Measurements from ENCODE around the gene SEMA3B. TPM values are rescaled to one million over a fixed set of nuclear protein-coding genes. Genes with fewer than 3 reads are reported as not detected.
"Not testable (repeated sequence)": the region's sequence is repeated elsewhere in the genome, so short reads cannot be mapped to it uniquely, and the experiment has no call there.

SEMA3B gene
- total RNA-seq, 2 experiments from 2014 or later = 1.6 to 2.1 TPM

DNA sequence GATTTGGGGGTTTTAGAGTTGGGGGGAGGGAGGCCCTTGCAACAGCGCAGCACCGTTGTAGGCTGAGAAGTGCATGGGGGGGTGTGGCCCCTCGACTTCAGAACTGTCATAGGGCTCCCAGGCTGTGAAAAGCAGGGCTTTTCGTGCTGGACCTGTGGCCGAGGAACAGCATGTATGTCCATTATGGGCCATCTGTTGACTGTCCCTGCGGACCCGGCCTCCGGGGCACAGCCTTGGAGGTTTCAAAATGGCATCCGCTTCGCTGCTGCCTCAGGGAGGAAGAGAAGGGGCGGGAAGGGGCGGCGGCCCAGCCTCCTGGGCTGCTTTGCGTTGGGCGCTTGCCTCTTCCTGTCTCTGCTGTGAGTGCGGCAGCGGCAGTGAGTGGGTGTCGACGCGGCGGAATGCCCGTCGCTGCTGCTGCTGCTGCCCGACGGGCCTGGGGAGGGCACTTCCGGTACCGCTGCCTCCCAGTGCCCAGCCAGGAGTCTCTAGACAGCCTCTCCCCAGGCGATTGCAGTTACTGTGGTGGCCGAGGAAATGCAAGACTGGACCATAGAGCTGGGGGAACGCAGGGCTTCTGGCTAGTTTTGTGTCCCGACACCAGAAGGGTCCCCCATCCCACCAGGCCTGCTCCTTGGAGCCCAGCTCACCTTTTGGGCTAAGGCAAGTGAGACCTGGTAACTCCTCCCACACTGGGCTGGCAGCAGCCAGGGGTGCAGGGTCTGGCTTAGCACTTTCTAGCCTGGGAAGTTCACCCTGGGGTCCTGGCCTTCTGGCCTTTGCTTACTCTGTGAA lies 31.0 kb upstream of the SEMA3B start:
- intact Hi-C loops (cut with DNase I, micrococcal nuclease) = loop anchor here (1.0 to 5.0 kb wide), 14 partner anchors 8 to 1217 kb away; partner anchors contain the start of genes APEH (in 1 of the 2), CISH (in 1 of the 2), DAG1 (in 1 of the 2) and GMPPB (in 1 of the 2)
- ChIA-PET CTCF (interaction anchor here (0.7 to 4.3 kb wide), 5 partner anchors 9 to 566 kb away, joined by 3 to 47 read pairs (median 3); no protein-coding TSS in a partner anchor), POLR2A (interaction anchor here (0.6 to 1.0 kb wide), 2 partner anchors 8 to 30 kb away, joined by 3 to 4 read pairs; no protein-coding TSS in a partner anchor)
- peak overlapping the region; percentile 96 for H3K27ac Mint-ChIP-seq
- peak overlapping the region; percentile 90 for H3K4me3 Mint-ChIP-seq
- H3K4me1 Mint-ChIP-seq = peaks cover 51% of the 10 kb centered on the region
- H3K27me3 Mint-ChIP-seq = no peaks in the 10 kb centered on the region
- peaks cover 25% of the 10 kb centered on the region for H3K36me3 Mint-ChIP-seq (ENCODE audit: low read depth)
- DNase-seq = peak; percentile 95
- peak; percentile 49 for ATAC-seq
- H3K9me3 Mint-ChIP-seq (ENCODE audit: low read depth) = no peaks in the 10 kb centered on the region

DNA sequence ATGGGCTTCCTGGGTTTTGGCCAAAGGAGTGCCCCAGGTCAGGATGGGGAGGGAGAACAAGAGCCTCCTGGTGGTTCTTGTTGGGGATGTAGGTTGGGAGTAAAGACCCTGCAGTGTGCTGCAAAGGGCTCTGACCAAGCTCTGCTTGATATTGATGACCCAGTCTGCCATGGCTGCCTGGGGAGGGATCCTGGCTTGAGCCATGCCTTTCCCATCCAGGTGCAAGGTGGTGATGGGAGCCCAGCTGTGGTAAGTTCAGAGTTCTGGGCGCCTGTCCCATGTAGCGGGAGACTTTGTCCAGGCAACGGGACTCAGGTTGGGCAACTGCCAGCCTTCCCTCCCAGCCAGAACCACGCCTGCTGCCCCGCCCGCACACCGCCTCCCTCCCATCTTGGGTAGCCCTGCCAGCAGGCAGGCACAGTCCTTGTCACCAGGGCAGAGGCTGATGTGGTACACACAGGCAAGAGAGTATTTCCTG lies 30.4 kb upstream of the SEMA3B start:
- ATAC-seq = no peak
- Mint-ChIP-seq H3K27ac (peak overlapping the region; percentile 96), H3K4me1 (peaks cover 58% of the 10 kb centered on the region), H3K9me3 (ENCODE audit: low read depth) (no peaks in the 10 kb centered on the region), H3K27me3 (no peaks in the 10 kb centered on the region), H3K4me3 (peak overlapping the region; percentile 90), H3K36me3 (ENCODE audit: low read depth) (peaks cover 27% of the 10 kb centered on the region)
- ChIA-PET POLR2A (interaction anchor here (1.0 kb wide), 1 partner anchor 8 kb away, joined by 4 read pairs; no protein-coding TSS in a partner anchor), CTCF (interaction anchor here (0.9 to 4.3 kb wide), 4 partner anchors 8 to 44 kb away, joined by 3 to 47 read pairs (median 10); no protein-coding TSS in a partner anchor)
- DNase-seq = peak; percentile 37
- intact Hi-C loops (cut with DNase I, micrococcal nuclease) = loop anchor here (1.0 to 5.0 kb wide), 11 partner anchors 8 to 1149 kb away; partner anchors contain the start of genes APEH (in 1 of the 2), CISH (in 1 of the 2), DAG1 (in 1 of the 2) and GMPPB (in 1 of the 2)

DNA sequence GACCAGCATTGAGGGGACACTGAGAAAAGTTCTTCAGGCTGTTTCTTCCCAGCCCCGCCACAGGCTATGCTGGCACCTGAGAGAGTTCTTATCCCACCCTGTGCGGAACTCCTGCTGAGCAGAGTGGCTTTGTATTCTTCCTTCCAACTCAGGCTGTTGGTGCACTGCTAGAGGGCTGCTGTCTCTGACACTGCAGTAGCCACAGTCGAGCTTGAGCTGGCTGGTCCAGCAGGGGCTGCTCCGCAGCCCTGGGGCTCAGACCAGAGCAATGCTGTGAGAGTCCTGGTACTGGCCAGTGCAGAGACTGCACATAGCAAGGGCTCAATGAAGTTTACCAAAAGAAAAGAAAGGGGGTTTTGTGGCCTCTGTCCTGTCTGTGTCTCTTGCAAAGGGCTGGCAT lies 29.3 kb upstream of the SEMA3B start:
- H3K27ac Mint-ChIP-seq = peak overlapping the region; percentile 96
- peaks cover 67% of the 10 kb centered on the region for H3K4me1 Mint-ChIP-seq
- H3K27me3 Mint-ChIP-seq = no peaks in the 10 kb centered on the region
- intact Hi-C loops (cut with DNase I, micrococcal nuclease) = loop anchor here (5.0 kb wide), 7 partner anchors 88 to 1148 kb away; partner anchors contain the start of genes APEH (in 1 of the 2), CISH (in 1 of the 2), DAG1 (in 1 of the 2) and GMPPB (in 1 of the 2)
- DNase-seq (no peak), ATAC-seq (no peak)
- peaks cover 29% of the 10 kb centered on the region for H3K36me3 Mint-ChIP-seq (ENCODE audit: low read depth)
- no peaks in the 10 kb centered on the region for H3K9me3 Mint-ChIP-seq (ENCODE audit: low read depth)
- ChIA-PET POLR2A (no interaction called here), CTCF (interaction anchor here (0.8 to 1.1 kb wide), 2 partner anchors 48 to 60 kb away, joined by 3 read pairs; partner anchors contain the start of genes HYAL3 and NAA80)
- H3K4me3 Mint-ChIP-seq = peak overlapping the region; percentile 90

DNA sequence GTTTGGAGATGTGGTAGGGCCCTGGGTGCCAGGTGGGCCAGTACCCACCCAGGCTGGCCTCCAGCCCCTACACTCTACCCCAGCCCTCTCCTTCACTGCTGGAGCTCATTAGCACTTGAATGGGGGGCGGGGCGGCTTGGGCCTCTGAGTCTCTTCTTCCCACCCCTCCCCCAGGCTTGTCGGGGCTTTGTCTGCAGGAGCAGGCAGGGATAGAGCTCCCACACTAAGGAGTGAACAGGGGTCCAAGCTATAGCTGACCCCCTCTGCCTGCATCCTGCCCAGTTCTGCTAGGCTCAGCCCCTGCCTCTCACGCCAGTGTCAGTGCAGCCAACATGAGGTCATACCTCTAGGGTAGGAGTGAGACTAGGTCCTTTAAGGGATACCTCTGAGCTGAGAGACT lies 27.8 kb upstream of the SEMA3B start:
- Mint-ChIP-seq H3K36me3 (ENCODE audit: low read depth) (peaks cover 29% of the 10 kb centered on the region), H3K27ac (peak overlapping the region; percentile 95), H3K4me1 (peaks cover 75% of the 10 kb centered on the region), H3K27me3 (no peaks in the 10 kb centered on the region), H3K9me3 (ENCODE audit: low read depth) (no peaks in the 10 kb centered on the region), H3K4me3 (peak overlapping the region; percentile 62)
- POLR2A ChIA-PET = interaction anchor here (1.2 kb wide), 1 partner anchor 96 kb away, joined by 5 read pairs; no protein-coding TSS in a partner anchor
- ATAC-seq = no peak
- no peak for DNase-seq
- CTCF ChIA-PET = interaction anchor here (0.6 to 4.2 kb wide), 5 partner anchors 12 to 92 kb away, joined by 3 to 28 read pairs (median 3); no protein-coding TSS in a partner anchor
- intact Hi-C loops (cut with DNase I, micrococcal nuclease) = no loop called here

DNA sequence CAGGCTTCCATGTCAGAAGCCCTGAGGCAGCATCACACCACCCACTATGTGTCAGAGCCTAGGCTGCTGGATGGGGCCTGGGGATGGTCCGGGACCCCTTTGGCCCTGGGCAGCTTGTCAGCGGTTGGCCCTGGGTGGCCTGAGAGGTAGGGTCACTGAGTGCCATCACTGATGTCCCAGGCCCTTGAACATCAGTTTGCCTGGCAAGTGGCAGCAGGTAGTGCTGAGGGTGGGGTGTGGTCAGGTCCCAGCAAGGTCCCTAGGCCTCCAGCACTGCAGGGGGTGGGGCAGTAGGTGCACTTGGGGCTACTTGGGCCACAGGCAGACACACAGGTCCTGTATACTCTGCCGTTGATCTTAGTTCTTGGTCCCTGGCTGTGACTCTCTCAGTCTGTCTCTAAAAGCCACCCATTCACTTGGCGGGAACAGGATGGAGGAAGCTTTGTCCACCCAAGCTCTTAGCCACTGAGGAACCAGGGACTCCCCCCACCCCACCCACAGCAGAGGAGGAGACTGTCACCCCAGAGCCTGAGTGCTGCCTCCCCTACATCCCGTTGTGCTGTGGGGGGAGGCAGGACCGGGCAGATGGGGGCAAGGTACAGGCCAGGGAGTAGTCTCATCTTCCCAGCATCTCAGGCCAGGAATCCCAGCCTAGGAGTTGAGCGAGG lies 27.1 kb upstream of the SEMA3B start:
- H3K9me3 Mint-ChIP-seq (ENCODE audit: low read depth) = no peaks in the 10 kb centered on the region
- DNase-seq = no peak
- peak overlapping the region; percentile 62 for H3K4me3 Mint-ChIP-seq

DNA sequence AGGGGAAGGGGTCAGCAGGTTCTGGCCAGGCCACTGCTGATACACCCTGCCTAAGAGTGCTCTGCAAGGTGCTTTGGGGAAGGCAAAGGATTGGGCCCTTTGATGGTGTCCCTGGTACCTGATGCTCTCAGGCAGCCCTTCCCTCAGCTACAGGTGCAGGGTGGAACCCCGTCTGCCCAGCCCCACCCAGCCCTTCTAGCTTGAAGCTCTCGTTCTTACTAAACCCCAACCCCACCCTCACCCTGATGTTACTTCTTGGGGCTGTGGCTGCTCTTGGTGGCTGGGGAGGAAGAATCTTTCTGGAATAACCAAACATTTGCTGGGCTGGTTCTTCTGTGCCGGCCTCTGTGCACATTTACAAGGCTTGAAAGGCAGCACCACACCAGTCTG lies 26.6 kb upstream of the SEMA3B start:
- no peaks in the 10 kb centered on the region for H3K27me3 Mint-ChIP-seq

More for the DNA sequence above, 27.1 kb upstream of the SEMA3B start:
- peaks cover 79% of the 10 kb centered on the region for H3K4me1 Mint-ChIP-seq
- intact Hi-C loops (cut with DNase I, micrococcal nuclease) = no loop called here
- CTCF ChIA-PET = interaction anchor here (0.6 to 4.2 kb wide), 6 partner anchors 13 to 122 kb away, joined by 3 to 28 read pairs (median 3); no protein-coding TSS in a partner anchor
- no peak for ATAC-seq
- H3K27ac Mint-ChIP-seq = peak overlapping the region; percentile 95
- POLR2A ChIA-PET = interaction anchor here (0.5 to 1.2 kb wide), 3 partner anchors 9 to 95 kb away, joined by 3 to 5 read pairs (median 4); no protein-coding TSS in a partner anchor
- no peaks in the 10 kb centered on the region for H3K27me3 Mint-ChIP-seq
- peaks cover 26% of the 10 kb centered on the region for H3K36me3 Mint-ChIP-seq (ENCODE audit: low read depth)

DNA sequence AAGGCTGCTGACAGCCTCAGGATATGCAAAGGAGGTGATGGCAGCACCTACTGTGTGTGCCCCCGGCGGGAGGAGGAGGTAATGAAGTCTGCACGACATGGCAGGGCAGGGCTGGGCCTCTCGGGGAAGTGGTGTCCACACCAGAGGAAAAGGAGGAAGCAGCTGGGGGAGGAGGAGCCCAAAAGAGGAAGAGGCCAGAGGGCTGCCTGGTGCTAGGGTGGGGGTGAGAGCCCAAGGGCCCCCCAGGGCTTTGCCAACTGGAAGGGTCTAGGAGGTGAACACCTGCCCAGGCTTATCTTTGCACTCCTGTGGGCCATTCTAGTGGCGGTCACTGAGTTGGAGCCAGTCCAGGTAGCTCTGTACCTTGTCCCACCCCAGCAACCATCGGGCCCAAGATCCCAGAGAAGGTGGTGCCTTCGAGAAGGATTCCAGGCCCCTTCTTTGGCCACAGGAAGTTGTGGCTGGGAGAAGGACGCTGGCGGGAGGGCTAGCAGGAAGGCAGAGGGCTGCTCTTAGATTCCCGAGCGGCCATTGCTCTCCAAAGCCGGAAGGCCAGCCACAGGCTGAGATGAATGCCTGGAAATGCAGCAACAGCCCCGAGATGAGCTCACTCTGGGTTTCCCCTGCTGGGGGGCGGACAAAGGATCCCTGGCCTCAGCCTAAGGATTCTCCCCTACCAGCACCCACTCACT lies 25.9 kb upstream of the SEMA3B start:
- Mint-ChIP-seq H3K36me3 (ENCODE audit: low read depth) (peaks cover 22% of the 10 kb centered on the region), H3K9me3 (ENCODE audit: low read depth) (no peaks in the 10 kb centered on the region), H3K27ac (peak overlapping the region; percentile 95), H3K4me1 (peaks cover 86% of the 10 kb centered on the region), H3K4me3 (peak overlapping the region; percentile 62), H3K27me3 (no peaks in the 10 kb centered on the region)
- DNase-seq = peak; percentile 73
- intact Hi-C loops (cut with DNase I, micrococcal nuclease) = no loop called here
- ChIA-PET POLR2A (interaction anchor here (0.6 to 1.2 kb wide), 2 partner anchors 17 to 53 kb away, joined by 3 to 5 read pairs; no protein-coding TSS in a partner anchor), CTCF (interaction anchor here (0.8 to 4.2 kb wide), 11 partner anchors 8 to 94 kb away, joined by 3 to 28 read pairs (median 6); partner anchors contain the start of genes GNAI2 and IFRD2)
- ATAC-seq = no peak

More for the DNA sequence above, 26.6 kb upstream of the SEMA3B start:
- Mint-ChIP-seq H3K27ac (peak overlapping the region; percentile 95), H3K9me3 (ENCODE audit: low read depth) (no peaks in the 10 kb centered on the region), H3K36me3 (ENCODE audit: low read depth) (peaks cover 26% of the 10 kb centered on the region), H3K4me1 (peaks cover 84% of the 10 kb centered on the region), H3K4me3 (peak overlapping the region; percentile 62)
- DNase-seq = peak; percentile 64
- intact Hi-C loops (cut with DNase I, micrococcal nuclease) = no loop called here
- ChIA-PET CTCF (interaction anchor here (1.0 to 4.2 kb wide), 5 partner anchors 11 to 123 kb away, joined by 3 to 28 read pairs (median 6); no protein-coding TSS in a partner anchor), POLR2A (interaction anchor here (0.5 to 1.2 kb wide), 3 partner anchors 9 to 94 kb away, joined by 3 to 5 read pairs (median 4); no protein-coding TSS in a partner anchor)
- no peak for ATAC-seq

DNA sequence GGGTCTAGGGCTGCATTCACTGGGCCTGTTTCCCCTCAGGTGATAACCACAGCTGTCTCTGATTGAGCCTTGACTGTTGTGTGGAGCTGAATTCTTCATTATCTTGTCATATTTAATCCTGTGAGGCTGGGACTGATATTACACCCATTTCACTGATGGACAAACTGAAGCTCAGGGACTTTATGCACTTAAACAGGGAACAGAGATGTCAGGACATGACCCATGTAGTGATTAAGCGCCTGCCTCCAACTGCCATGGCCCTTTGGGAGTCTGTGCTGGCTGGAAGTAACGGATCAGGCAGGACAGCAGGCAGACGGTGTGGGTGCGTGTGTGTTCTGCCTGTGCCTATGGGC lies 25.4 kb upstream of the SEMA3B start:
- ChIA-PET POLR2A (interaction anchor here (1.2 kb wide), 1 partner anchor 17 kb away, joined by 5 read pairs; no protein-coding TSS in a partner anchor), CTCF (interaction anchor here (0.8 to 4.2 kb wide), 12 partner anchors 8 to 94 kb away, joined by 3 to 28 read pairs (median 6); partner anchors contain the start of genes GNAI2 and IFRD2)
- Mint-ChIP-seq H3K27ac (peak overlapping the region; percentile 95), H3K36me3 (ENCODE audit: low read depth) (peaks cover 20% of the 10 kb centered on the region), H3K4me3 (no peak overlapping the region), H3K27me3 (no peaks in the 10 kb centered on the region), H3K9me3 (ENCODE audit: low read depth) (no peaks in the 10 kb centered on the region), H3K4me1 (peaks cover 86% of the 10 kb centered on the region)
- intact Hi-C loops (cut with DNase I, micrococcal nuclease) = no loop called here
- DNase-seq (no peak), ATAC-seq (no peak)

DNA sequence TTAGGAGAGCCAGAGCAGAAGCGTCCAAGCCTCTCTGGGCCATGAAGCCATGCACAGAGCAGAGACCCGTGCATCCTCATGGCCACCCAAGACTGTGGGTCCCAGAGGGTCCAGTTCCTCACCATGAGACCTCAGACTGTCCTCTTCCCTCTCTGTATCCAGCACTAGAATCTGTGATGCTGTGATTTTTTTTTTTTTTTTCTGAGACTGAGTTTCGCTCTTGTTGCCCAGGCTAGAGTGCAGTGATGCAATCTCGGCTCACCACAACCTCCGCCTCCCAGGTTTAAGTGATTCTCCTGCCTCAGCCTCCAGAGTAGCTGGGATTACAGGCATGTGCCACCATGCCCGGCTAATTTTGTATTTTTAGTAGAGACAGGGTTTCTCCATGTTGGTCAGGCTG lies 24.1 kb upstream of the SEMA3B start:
- ATAC-seq; H3K9me3 Mint-ChIP-seq (ENCODE audit: low read depth); intact Hi-C loops (cut with DNase I, micrococcal nuclease); H3K27me3 Mint-ChIP-seq: not testable (repeated sequence)
- Mint-ChIP-seq H3K27ac (peak overlapping the region; percentile 95), H3K4me1 (peaks cover 82% of the 10 kb centered on the region), H3K36me3 (ENCODE audit: low read depth) (peaks cover 17% of the 10 kb centered on the region), H3K4me3 (peak overlapping the region; percentile 75)
- ChIA-PET CTCF (interaction anchor here (1.1 to 4.2 kb wide), 6 partner anchors 10 to 71 kb away, joined by 3 to 28 read pairs (median 12); partner anchors contain the start of gene GNAI2), POLR2A (interaction anchor here (1.0 kb wide), 1 partner anchor 9 kb away, joined by 3 read pairs; no protein-coding TSS in a partner anchor)
- peak; percentile 38 for DNase-seq

DNA sequence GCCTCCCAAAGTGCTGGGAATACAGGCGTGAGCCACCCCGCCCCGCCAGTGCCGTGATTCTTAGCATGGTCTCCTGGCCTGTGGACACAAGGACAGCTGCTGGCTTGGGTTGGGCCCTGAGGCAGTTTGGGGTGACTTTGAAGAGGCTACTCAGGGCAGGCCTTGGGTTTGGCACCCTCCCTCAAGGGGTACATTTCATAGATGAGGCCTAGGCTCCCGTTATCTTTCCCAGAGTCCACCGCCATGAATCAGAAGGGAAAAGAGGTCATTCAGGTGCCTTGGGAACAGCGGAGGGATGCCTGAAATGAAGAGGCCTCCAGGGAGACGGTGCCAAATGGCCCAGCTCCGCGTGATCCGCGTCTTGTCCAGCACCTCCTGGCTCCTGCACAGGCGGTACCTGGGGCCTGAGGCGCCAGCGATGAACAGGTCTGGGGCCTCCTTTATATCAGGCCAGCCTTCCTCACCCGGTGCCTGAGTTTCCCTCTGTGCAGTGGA lies 23.6 kb upstream of the SEMA3B start:
- Mint-ChIP-seq H3K27me3 (no peaks in the 10 kb centered on the region), H3K4me3 (peak overlapping the region; percentile 75), H3K36me3 (ENCODE audit: low read depth) (peaks cover 21% of the 10 kb centered on the region), H3K9me3 (ENCODE audit: low read depth) (no peaks in the 10 kb centered on the region), H3K27ac (peak overlapping the region; percentile 95), H3K4me1 (peaks cover 82% of the 10 kb centered on the region)
- peak; percentile 27 for DNase-seq
- ChIA-PET POLR2A (no interaction called here), CTCF (interaction anchor here (2.6 to 2.9 kb wide), 2 partner anchors 19 to 51 kb away, joined by 13 to 15 read pairs; no protein-coding TSS in a partner anchor)
- ATAC-seq = no peak
- intact Hi-C loops (cut with DNase I, micrococcal nuclease) = no loop called here

Data from activated CD4-positive, alpha-beta T cell treated with anti-CD3 and anti-CD28 coated beads for 36 hours (primary cell).